ENCODE results near the gene ST6GALNAC1. TPM values are rescaled to one million over a fixed set of nuclear protein-coding genes. Genes with fewer than 3 reads are reported as not detected.
"Not testable (repeated sequence)": the region's sequence is repeated elsewhere in the genome, so short reads cannot be mapped to it uniquely, and the experiment has no call there.

Gene ST6GALNAC1
- total RNA-seq, 5 donors from 2014 or later (not counting 1 experiment from before 2014, with no cell fraction given), result 2.6 to 20.5 (median 6.6) TPM

DNA sequence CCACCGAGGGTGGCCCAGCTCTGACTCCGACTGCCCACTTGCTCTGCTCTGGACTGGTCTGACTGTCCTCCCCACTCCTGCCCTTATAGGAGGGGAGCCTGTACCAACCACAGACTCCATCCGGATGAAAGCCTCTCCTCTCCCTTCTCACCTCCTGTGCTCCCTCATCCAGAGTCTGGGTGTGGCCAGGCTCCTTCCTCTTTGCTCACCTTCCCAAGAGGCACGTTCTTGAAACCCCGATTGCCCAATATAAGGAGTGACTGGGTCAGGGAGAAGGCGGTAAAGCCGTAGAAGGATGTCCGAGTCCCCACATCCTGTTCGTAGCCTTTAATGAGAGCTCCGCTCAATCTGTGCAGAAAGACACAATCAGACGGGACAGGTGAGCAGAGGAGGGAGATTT, 17.1 kb downstream of the ST6GALNAC1 start:
- Mint-ChIP-seq H3K4me1 (peaks cover 5 to 7% (median 5%) of the 10 kb centered on the region in 3 donors), H3K36me3 (no peaks in the 10 kb centered on the region), H3K27me3 (peaks cover 0 to 4% of the 10 kb centered on the region in 2 donors), H3K9me3 (no peaks in the 10 kb centered on the region), H3K4me3 (no peak overlapping the region), H3K27ac (no peak overlapping the region)
- ChIA-PET POLR2A (no interaction called here), CTCF (interaction anchor here in 1 of 2 donors (0.6 kb wide), 1 partner anchor 67 kb away, joined by 7 read pairs; no protein-coding TSS in a partner anchor)
- no peak overlapping the region for H3K27ac ChIP-seq (ENCODE audit: low read length)
- H3K9me3 ChIP-seq, result no peaks in the 10 kb centered on the region
- H3K36me3 ChIP-seq (ENCODE audit: control insufficient read depth in 2 of 2, extremely low read depth in 1 of 2, insufficient read depth in 1 of 2, low read length in 1 of 2), result peaks cover 0 to 3% of the 10 kb centered on the region in 2 donors
- H3K4me3 ChIP-seq (ENCODE audit: control insufficient read depth in 1 of 2, extremely low read depth in 1 of 2, low read length in 1 of 2), result no peak overlapping the region
- ATAC-seq (replicated peaks in 1 of 4), result no peak
- no peak for DNase-seq
- WGBS (ENCODE audit: insufficient coverage), result 75% methylated on average over 6 of the region's 11 CpGs
- peaks cover 0 to 8% of the 10 kb centered on the region in 2 experiments for H3K27me3 ChIP-seq (replicated peaks in 1 of 2; ENCODE audit: control insufficient read depth in 2 of 2, extremely low read depth in 1 of 2, insufficient read depth in 2 of 2, low read length in 1 of 2)
- H3K4me1 ChIP-seq (ENCODE audit: control insufficient read depth in 1 of 2, extremely low read depth in 1 of 2, insufficient read depth in 2 of 2, low read length in 2 of 2), result peaks cover 0 to 3% of the 10 kb centered on the region in 2 experiments

DNA sequence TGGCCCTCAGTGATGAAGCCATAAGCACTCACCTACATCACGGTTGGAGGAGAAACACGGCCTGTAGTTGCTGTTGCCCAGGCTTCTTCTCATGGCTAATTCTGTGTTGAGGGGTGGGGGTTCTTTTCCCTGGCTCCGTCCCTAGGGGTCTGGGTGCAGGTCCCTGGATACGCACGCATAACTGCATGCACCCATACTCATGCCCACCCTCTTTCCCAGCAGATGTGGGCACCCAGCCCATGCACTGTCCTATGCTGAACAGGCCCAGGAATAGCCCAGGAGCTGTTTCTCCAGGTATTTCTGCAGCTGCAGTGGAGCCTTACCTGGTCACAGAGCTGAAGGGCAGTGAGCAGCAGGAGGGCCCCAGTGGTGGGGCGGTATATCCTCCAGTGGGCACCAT, 18.1 kb downstream of the ST6GALNAC1 start:
- Histone ChIP-seq H3K9me3 (no peaks in the 10 kb centered on the region), H3K27ac (ENCODE audit: low read length) (no peak overlapping the region), H3K4me1 (ENCODE audit: control insufficient read depth in 1 of 2, extremely low read depth in 1 of 2, insufficient read depth in 2 of 2, low read length in 2 of 2) (peaks cover 0 to 3% of the 10 kb centered on the region in 2 experiments), H3K27me3 (replicated peaks in 1 of 2; ENCODE audit: control insufficient read depth in 2 of 2, extremely low read depth in 1 of 2, insufficient read depth in 2 of 2, low read length in 1 of 2) (peaks cover 0 to 8% of the 10 kb centered on the region in 2 experiments), H3K36me3 (ENCODE audit: control insufficient read depth in 2 of 2, extremely low read depth in 1 of 2, insufficient read depth in 1 of 2, low read length in 1 of 2) (peaks cover 0 to 3% of the 10 kb centered on the region in 2 donors), H3K4me3 (ENCODE audit: control insufficient read depth in 1 of 2, extremely low read depth in 1 of 2, low read length in 1 of 2) (no peak overlapping the region)
- ATAC-seq (replicated peaks in 1 of 4), result no peak
- CTCF ChIA-PET, result no interaction called here
- Mint-ChIP-seq H3K4me1 (peaks cover 5 to 7% (median 5%) of the 10 kb centered on the region in 3 donors), H3K27ac (no peak overlapping the region), H3K4me3 (no peak overlapping the region), H3K36me3 (no peaks in the 10 kb centered on the region), H3K9me3 (no peaks in the 10 kb centered on the region), H3K27me3 (peaks cover 0 to 4% of the 10 kb centered on the region in 2 donors)
- POLR2A ChIA-PET, result no interaction called here
- DNase-seq, result no peak
- WGBS (ENCODE audit: insufficient coverage), result 91% methylated on average over 1 of the region's 6 CpGs

DNA sequence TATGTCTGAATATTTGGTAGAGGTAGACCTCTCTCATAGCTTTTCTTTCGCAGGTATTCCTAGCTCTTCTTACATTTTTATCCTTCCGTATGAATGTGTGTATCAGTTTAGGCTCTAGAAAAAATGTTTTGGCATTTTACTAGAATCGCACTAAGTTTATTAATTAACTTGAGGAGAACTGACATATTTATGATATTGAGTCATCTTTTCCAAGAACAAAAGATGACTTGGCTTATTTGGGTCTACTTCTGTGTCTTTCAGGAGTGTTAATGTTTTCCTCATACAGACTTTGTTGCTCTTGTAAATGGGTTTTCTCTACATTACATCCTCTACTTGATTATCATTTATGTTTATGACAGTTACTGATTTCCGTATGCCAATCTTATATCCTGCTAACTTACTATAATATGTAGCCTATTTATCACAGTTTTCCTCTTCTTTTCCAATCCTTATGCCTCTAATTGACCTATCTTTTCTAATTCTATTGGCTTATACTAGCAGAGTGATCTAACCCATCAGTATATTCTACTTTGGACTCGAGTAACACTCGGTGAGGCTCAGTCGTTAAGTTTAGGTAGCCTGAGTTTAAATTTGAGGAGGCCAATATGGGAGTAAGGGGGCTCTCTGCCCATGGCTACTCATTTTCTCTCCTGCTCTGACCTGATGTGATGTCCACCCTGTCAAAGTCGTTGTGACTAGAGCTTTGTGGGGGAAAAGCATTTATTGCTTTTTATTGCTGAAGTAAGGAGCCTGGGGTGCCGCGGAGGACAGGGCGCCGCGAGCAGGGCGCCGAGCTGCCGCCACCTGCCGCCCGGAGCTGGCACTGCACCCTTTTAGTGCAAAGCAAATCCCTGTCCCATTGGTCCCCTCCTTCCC, 20.0 kb downstream of the ST6GALNAC1 start:
- Mint-ChIP-seq H3K36me3 (no peaks in the 10 kb centered on the region), H3K27me3 (peaks cover 0 to 4% of the 10 kb centered on the region in 2 donors), H3K9me3 (no peaks in the 10 kb centered on the region), H3K27ac (no peak overlapping the region), H3K4me1 (peaks cover 5 to 7% (median 5%) of the 10 kb centered on the region in 3 donors), H3K4me3 (no peak overlapping the region)
- Histone ChIP-seq H3K4me1 (ENCODE audit: control insufficient read depth in 1 of 2, extremely low read depth in 1 of 2, insufficient read depth in 2 of 2, low read length in 2 of 2) (peaks cover 0 to 3% of the 10 kb centered on the region in 2 experiments), H3K27me3 (replicated peaks in 1 of 2; ENCODE audit: control insufficient read depth in 2 of 2, extremely low read depth in 1 of 2, insufficient read depth in 2 of 2, low read length in 1 of 2) (peaks cover 0 to 8% of the 10 kb centered on the region in 2 experiments), H3K36me3 (ENCODE audit: control insufficient read depth in 2 of 2, extremely low read depth in 1 of 2, insufficient read depth in 1 of 2, low read length in 1 of 2) (peaks cover 0 to 3% of the 10 kb centered on the region in 2 donors), H3K27ac (ENCODE audit: low read length) (no peak overlapping the region), H3K9me3 (no peaks in the 10 kb centered on the region), H3K4me3 (ENCODE audit: control insufficient read depth in 1 of 2, extremely low read depth in 1 of 2, low read length in 1 of 2) (no peak overlapping the region)
- CTCF ChIA-PET, result interaction anchor here (0.6 to 1.9 kb wide), 15 partner anchors 8 to 978 kb away, joined by 3 to 10 read pairs (median 3); partner anchors contain the start of gene RHBDF2 (in 1 of the 2)
- POLR2A ChIA-PET, result interaction anchor here in 1 of 2 donors (0.6 kb wide), 1 partner anchor 66 kb away, joined by 3 read pairs; no protein-coding TSS in a partner anchor
- ATAC-seq (replicated peaks in 1 of 4) (peak; percentile 87 to 94 (median 93)), DNase-seq (peak; percentile 41 to 87 (median 69))
- no CpG with 5 or more reads among the region's 18 CpGs for WGBS (ENCODE audit: insufficient coverage)

DNA sequence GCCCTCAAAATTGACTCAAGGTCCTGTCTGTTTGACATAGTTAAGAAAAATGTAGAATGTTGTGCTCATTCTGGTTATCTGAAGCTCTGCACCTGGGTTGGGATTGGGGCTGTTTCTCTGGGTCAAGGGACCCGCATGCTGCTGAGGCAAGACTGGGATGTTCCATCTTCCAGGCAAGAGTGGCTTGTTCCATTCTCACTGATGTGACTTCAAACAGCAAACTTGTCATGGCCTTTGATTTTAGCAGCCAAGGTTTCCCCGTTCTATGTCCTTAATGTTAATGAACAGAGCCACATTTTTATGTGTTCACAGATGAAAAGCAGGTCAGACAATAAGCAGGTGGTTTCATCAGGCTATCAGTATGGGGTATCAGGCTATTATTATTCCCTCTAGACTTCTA, 25.7 kb downstream of the ST6GALNAC1 start:
- H3K9me3 ChIP-seq, result no peaks in the 10 kb centered on the region
- ATAC-seq (replicated peaks in 1 of 4), result no peak
- no peaks in the 10 kb centered on the region for H3K36me3 ChIP-seq (ENCODE audit: control insufficient read depth in 2 of 2, extremely low read depth in 1 of 2, insufficient read depth in 1 of 2, low read length in 1 of 2)
- 80% methylated on average over 1 of the region's 2 CpGs for WGBS (ENCODE audit: insufficient coverage)
- H3K27ac ChIP-seq (ENCODE audit: low read length), result no peak overlapping the region
- Mint-ChIP-seq H3K9me3 (no peaks in the 10 kb centered on the region), H3K27me3 (no peaks in the 10 kb centered on the region), H3K4me1 (peaks cover 0 to 4% (median 0%) of the 10 kb centered on the region in 3 donors), H3K36me3 (no peaks in the 10 kb centered on the region), H3K4me3 (no peak overlapping the region), H3K27ac (no peak overlapping the region)
- POLR2A ChIA-PET, result no interaction called here
- H3K27me3 ChIP-seq (replicated peaks in 1 of 2; ENCODE audit: control insufficient read depth in 2 of 2, extremely low read depth in 1 of 2, insufficient read depth in 2 of 2, low read length in 1 of 2), result no peaks in the 10 kb centered on the region
- no peak for DNase-seq
- H3K4me3 ChIP-seq (ENCODE audit: control insufficient read depth in 1 of 2, extremely low read depth in 1 of 2, low read length in 1 of 2), result no peak overlapping the region
- peaks cover 0 to 7% of the 10 kb centered on the region in 2 experiments for H3K4me1 ChIP-seq (ENCODE audit: control insufficient read depth in 1 of 2, extremely low read depth in 1 of 2, insufficient read depth in 2 of 2, low read length in 2 of 2)
- CTCF ChIA-PET, result no interaction called here

GRCh38 chr17:76614912-76615617, 28.5 kb downstream of the ST6GALNAC1 start:
- no peaks in the 10 kb centered on the region for H3K9me3 ChIP-seq
- ATAC-seq (replicated peaks in 1 of 4) (no peak), DNase-seq (no peak)
- no peak overlapping the region for H3K4me3 Mint-ChIP-seq
- ChIA-PET POLR2A (interaction anchor here in 1 of 2 donors (0.6 kb wide), 1 partner anchor 82 kb away, joined by 3 read pairs; no protein-coding TSS in a partner anchor), CTCF (interaction anchor here in 1 of 2 donors (0.6 kb wide), 2 partner anchors 9 to 214 kb away, joined by 3 read pairs; no protein-coding TSS in a partner anchor)
- peaks cover 0 to 4% (median 0%) of the 10 kb centered on the region in 3 donors for H3K4me1 Mint-ChIP-seq
- H3K4me3 ChIP-seq (ENCODE audit: control insufficient read depth in 1 of 2, extremely low read depth in 1 of 2, low read length in 1 of 2), result no peak overlapping the region
- H3K27me3 ChIP-seq (replicated peaks in 1 of 2; ENCODE audit: control insufficient read depth in 2 of 2, extremely low read depth in 1 of 2, insufficient read depth in 2 of 2, low read length in 1 of 2), result no peaks in the 10 kb centered on the region
- H3K27me3 Mint-ChIP-seq, result peaks cover 0 to 1% of the 10 kb centered on the region in 2 donors
- no peak overlapping the region for H3K27ac ChIP-seq (ENCODE audit: low read length)
- H3K36me3 Mint-ChIP-seq, result no peaks in the 10 kb centered on the region
- 96% methylated on average over 20 of the region's 28 CpGs for WGBS (ENCODE audit: insufficient coverage)
- no peaks in the 10 kb centered on the region for H3K9me3 Mint-ChIP-seq
- no peak overlapping the region for H3K27ac Mint-ChIP-seq
- peaks cover 0 to 7% of the 10 kb centered on the region in 2 experiments for H3K4me1 ChIP-seq (ENCODE audit: control insufficient read depth in 1 of 2, extremely low read depth in 1 of 2, insufficient read depth in 2 of 2, low read length in 2 of 2)
- no peaks in the 10 kb centered on the region for H3K36me3 ChIP-seq (ENCODE audit: control insufficient read depth in 2 of 2, extremely low read depth in 1 of 2, insufficient read depth in 1 of 2, low read length in 1 of 2)

DNA sequence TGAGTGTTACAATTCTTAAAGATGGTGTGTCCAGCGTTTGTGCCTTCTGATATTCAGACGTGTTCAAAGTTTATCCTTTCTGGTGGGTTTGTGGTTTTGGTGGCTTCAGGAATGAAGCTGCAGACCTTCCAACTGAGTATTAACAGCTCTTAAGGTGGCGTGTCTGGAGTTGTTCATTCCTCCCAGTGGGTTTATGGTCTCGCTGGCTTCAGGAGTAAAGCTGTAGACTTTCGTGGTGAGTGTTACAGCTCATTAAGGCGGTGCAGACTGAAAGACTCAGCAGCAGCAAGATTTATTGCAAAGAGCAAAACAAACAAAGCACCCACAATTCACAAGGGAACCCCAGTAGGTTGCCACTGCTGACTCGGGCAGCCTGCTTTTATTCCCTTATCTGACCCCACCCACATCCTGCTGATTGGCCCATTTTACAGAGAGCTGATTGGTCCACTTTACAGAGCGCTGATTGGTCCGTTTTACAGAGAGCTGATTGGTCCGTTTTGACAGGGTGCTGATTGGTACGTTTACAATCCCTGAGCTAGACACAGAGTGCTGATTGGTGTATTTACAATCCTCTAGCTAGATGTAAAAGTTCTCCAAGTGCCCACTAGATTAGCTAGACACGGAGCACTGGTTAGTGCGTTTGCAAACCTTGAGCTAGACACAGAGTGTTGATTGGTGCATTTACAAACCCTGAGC, 29.3 kb downstream of the ST6GALNAC1 start:
- CTCF ChIA-PET; H3K9me3 Mint-ChIP-seq; H3K4me1 Mint-ChIP-seq; H3K4me3 ChIP-seq (ENCODE audit: control insufficient read depth in 1 of 2, extremely low read depth in 1 of 2, low read length in 1 of 2); H3K27ac ChIP-seq (ENCODE audit: low read length); H3K9me3 ChIP-seq; H3K4me3 Mint-ChIP-seq; H3K27ac Mint-ChIP-seq; H3K27me3 ChIP-seq (replicated peaks in 1 of 2; ENCODE audit: control insufficient read depth in 2 of 2, extremely low read depth in 1 of 2, insufficient read depth in 2 of 2, low read length in 1 of 2); H3K4me1 ChIP-seq (ENCODE audit: control insufficient read depth in 1 of 2, extremely low read depth in 1 of 2, insufficient read depth in 2 of 2, low read length in 2 of 2); ATAC-seq (replicated peaks in 1 of 4); H3K27me3 Mint-ChIP-seq; POLR2A ChIA-PET; H3K36me3 Mint-ChIP-seq; H3K36me3 ChIP-seq (ENCODE audit: control insufficient read depth in 2 of 2, extremely low read depth in 1 of 2, insufficient read depth in 1 of 2, low read length in 1 of 2): not testable (repeated sequence)
- 74% methylated on average over 4 of the region's 13 CpGs for WGBS (ENCODE audit: insufficient coverage)
- peak in 2 of 35 experiments; percentile 4 to 17 for DNase-seq

Data from T-cell (primary cell).